HL-60 (cell line): ENCODE data around the gene GCNT2.
"Not testable (repeated sequence)": the region's sequence is repeated elsewhere in the genome, so short reads cannot be mapped to it uniquely, and the experiment has no call there.

Experiments
- DNase-seq, 2 experiments: peaks; one replicate each; pipeline ENCODE4 v3.0.0-alpha.2; 2010 to 2020; ENCODE audit warnings: low read depth in 1 of 2, low spot score in 1 of 2
- H3K27ac ChIP-seq: fragments of 250-450 bp; sonication (Bioruptor Pico); replicated peaks from 2 replicates; pipeline ENCODE4 v1.5.1; 2020; ENCODE audit warnings: mild to moderate bottlenecking, moderate library complexity
- H3K27me3 ChIP-seq: fragments of 250-450 bp; sonication (Bioruptor Pico); 2 replicates; pipeline ENCODE4 v1.5.1; 2021; ENCODE audit warnings: mild to moderate bottlenecking, moderate library complexity; ENCODE audit not compliant: insufficient read depth, poor library complexity, severe bottlenecking
- H3K4me3 ChIP-seq: replicated peaks from 2 replicates; pipeline ENCODE4 v1.5.1; 2011; ENCODE audit warnings: mild to moderate bottlenecking, control low read depth, low read length; ENCODE audit not compliant: insufficient read depth
- CTCF ChIP-seq: IDR thresholded peaks from one replicate; pipeline ENCODE4 v1.5.1; 2011; ENCODE audit warnings: low read length, control low read depth, inconsistent platforms; ENCODE audit not compliant: insufficient read depth
- GABPA ChIP-seq: IDR thresholded peaks from 2 replicates; pipeline ENCODE4 v1.6.1; 2012; ENCODE audit warnings: low read depth
- POLR2AphosphoS5 ChIP-seq: IDR thresholded peaks from 2 replicates; pipeline ENCODE4 v1.6.1; 2012; ENCODE audit warnings: low read depth
- REST ChIP-seq: IDR thresholded peaks from 2 replicates; pipeline ENCODE4 v1.6.1; 2012; ENCODE audit warnings: low read depth; ENCODE audit not compliant: insufficient replicate concordance
- SPI1 ChIP-seq: IDR thresholded peaks from 2 replicates; pipeline ENCODE4 v1.6.1; 2012; ENCODE audit warnings: low read depth, mild to moderate bottlenecking, borderline replicate concordance

The GCNT2 gene

GRCh38 chr6:10487668-10488327 is 33.4 kb upstream of the GCNT2 start:
- Histone ChIP-seq H3K27me3 (no peaks in the 10 kb centered on the region), H3K4me3 (no peak overlapping the region), H3K27ac (no peak overlapping the region)
- TF ChIP-seq POLR2AphosphoS5, result no peak
- TF ChIP-seq CTCF, result no peak
- no peak for TF ChIP-seq REST
- no peak for TF ChIP-seq GABPA
- no peak for TF ChIP-seq SPI1
- DNase-seq, result no peak

- H3K4me3 ChIP-seq, result no peak overlapping the region
- TF ChIP-seq POLR2AphosphoS5, result no peak
- no peak for TF ChIP-seq GABPA
- TF ChIP-seq SPI1, result no peak
- no peak for TF ChIP-seq CTCF
- TF ChIP-seq REST, result no peak
- no peak overlapping the region for H3K27ac ChIP-seq
- H3K27me3 ChIP-seq, result no peaks in the 10 kb centered on the region
- DNase-seq, result no peak
These were observed 29.7 kb upstream of the GCNT2 start for GRCh38 chr6:10491463-10491862.

- not testable (repeated sequence) for DNase-seq, H3K4me3 ChIP-seq, H3K27me3 ChIP-seq, H3K27ac ChIP-seq
These were observed 29.2 kb upstream of the GCNT2 start for GRCh38 chr6:10491905-10492304.

GRCh38 chr6:10495029-10495428 is 26.1 kb upstream of the GCNT2 start:
- Histone ChIP-seq H3K27me3 (no peaks in the 10 kb centered on the region), H3K27ac (no peak overlapping the region), H3K4me3 (no peak overlapping the region)
- no peak for DNase-seq
- TF ChIP-seq GABPA (no peak), POLR2AphosphoS5 (no peak), REST (no peak), CTCF (no peak), SPI1 (no peak)
